Measurements from ENCODE around the gene SBSN. TPM values are rescaled to one million over a fixed set of nuclear protein-coding genes. Genes with fewer than 3 reads are reported as not detected.

The SBSN gene
- total and polyA plus RNA-seq, 10 of the 15 experiments (the other 5 are each of a cell fraction or from before 2014, with no cell fraction given), result 0.09 TPM; not detected in 9

DNA sequence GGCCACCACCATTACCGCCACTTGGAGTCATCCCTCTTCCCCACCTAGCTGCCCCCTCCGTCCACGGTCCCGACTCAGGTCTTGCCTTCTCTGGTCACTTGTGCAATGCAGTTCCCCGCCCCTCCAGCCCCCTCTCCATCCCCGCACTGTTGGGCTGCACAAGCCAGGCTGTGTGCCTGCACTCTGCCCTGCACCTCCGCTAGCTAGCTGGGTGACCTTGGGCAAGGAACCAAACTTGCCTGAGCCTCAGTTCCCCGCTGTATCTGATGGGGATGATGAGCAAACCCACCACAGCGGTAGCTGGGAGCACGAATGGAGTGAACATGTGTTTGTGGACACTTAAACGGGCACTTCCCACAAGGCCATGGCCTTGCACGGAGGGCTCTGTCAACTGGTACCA is 11.7 kb upstream of the SBSN start (continued):
- TF ChIP-seq, protein P1, sequence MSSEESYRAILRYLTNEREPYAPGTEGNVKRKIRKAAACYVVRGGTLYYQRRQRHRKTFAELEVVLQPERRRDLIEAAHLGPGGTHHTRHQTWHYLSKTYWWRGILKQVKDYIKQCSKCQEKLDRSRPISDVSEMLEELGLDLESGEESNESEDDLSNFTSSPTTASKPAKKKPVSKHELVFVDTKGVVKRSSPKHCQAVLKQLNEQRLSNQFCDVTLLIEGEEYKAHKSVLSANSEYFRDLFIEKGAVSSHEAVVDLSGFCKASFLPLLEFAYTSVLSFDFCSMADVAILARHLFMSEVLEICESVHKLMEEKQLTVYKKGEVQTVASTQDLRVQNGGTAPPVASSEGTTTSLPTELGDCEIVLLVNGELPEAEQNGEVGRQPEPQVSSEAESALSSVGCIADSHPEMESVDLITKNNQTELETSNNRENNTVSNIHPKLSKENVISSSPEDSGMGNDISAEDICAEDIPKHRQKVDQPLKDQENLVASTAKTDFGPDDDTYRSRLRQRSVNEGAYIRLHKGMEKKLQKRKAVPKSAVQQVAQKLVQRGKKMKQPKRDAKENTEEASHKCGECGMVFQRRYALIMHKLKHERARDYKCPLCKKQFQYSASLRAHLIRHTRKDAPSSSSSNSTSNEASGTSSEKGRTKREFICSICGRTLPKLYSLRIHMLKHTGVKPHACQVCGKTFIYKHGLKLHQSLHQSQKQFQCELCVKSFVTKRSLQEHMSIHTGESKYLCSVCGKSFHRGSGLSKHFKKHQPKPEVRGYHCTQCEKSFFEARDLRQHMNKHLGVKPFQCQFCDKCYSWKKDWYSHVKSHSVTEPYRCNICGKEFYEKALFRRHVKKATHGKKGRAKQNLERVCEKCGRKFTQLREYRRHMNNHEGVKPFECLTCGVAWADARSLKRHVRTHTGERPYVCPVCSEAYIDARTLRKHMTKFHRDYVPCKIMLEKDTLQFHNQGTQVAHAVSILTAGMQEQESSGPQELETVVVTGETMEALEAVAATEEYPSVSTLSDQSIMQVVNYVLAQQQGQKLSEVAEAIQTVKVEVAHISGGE (CRISPR knock-in tag; IDR thresholded peaks at IDR 0.05), result no peak
- TF ChIP-seq, protein P2, sequence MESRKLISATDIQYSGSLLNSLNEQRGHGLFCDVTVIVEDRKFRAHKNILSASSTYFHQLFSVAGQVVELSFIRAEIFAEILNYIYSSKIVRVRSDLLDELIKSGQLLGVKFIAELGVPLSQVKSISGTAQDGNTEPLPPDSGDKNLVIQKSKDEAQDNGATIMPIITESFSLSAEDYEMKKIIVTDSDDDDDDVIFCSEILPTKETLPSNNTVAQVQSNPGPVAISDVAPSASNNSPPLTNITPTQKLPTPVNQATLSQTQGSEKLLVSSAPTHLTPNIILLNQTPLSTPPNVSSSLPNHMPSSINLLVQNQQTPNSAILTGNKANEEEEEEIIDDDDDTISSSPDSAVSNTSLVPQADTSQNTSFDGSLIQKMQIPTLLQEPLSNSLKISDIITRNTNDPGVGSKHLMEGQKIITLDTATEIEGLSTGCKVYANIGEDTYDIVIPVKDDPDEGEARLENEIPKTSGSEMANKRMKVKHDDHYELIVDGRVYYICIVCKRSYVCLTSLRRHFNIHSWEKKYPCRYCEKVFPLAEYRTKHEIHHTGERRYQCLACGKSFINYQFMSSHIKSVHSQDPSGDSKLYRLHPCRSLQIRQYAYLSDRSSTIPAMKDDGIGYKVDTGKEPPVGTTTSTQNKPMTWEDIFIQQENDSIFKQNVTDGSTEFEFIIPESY (IDR thresholded peaks at IDR 0.05), result no peak

DNA sequence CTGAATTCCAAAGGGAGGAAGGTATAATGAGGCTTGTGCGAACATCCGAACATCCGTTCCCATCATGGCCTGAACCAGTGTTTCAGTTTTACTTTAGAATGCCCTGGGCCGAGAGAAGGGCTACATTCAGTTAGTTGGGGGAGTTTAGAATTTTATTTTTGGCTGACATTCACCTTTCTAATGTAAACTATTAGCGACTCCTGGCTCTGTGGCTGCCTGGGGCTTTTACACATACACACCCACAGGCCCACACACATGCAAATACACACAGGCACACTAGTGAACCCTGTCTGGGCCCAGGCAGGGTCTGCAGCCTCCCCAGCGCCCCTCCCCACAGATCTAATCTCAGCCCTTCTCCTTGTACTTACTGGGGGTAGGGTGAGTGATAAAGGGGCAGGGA is 11.2 kb upstream of the SBSN start:
- no TSS peak for BruUV-seq (replicated peaks)
- no peak for DNase-seq (ENCODE audit: low read depth, low spot score)
- Histone ChIP-seq H3K9ac (ENCODE audit: control insufficient read depth, insufficient read depth, low read length) (no peak overlapping the region), H3K4me1 (ENCODE audit: control insufficient read depth, insufficient read depth, low read length) (peaks cover 17% of the 10 kb centered on the region), H3K36me3 (ENCODE audit: control insufficient read depth in 2 of 2, insufficient read depth in 2 of 2, low read length in 1 of 2) (peaks cover 0 to 2% of the 10 kb centered on the region in 2 experiments; a peak in 2 of 4 replicates), H3K4me3 (no peak overlapping the region), H4K20me1 (ENCODE audit: control insufficient read depth, insufficient read depth) (no peaks in the 10 kb centered on the region), H3K27ac (ENCODE audit: control insufficient read depth, insufficient read depth) (no peak overlapping the region; the same call in 1 of the 2 replicates), H3K9me3 (replicated peaks; ENCODE audit: control insufficient read depth, insufficient read depth, low read length) (no peaks in the 10 kb centered on the region), H3K79me2 (ENCODE audit: control insufficient read depth, insufficient read depth, low read length) (peaks cover 2% of the 10 kb centered on the region), H3K27me3 (replicated peaks in 1 of 2; ENCODE audit: control insufficient read depth in 2 of 2, insufficient read depth in 2 of 2, low read length in 1 of 2) (no peaks in the 10 kb centered on the region), H3K4me2 (ENCODE audit: control insufficient read depth, insufficient read depth) (no peak overlapping the region; the same call in 1 of the 2 replicates), H2AFZ (ENCODE audit: control insufficient read depth, low read depth, low read length) (no peak overlapping the region)
- FAIRE-seq, result no peak
- ChIA-PET RAD21 (ENCODE audit: unreplicated experiment) (no interaction called here), CTCF (interaction anchor here (1.0 to 1.2 kb wide), 4 partner anchors 10 to 186 kb away, joined by 3 to 4 read pairs (median 3); no protein-coding TSS in a partner anchor), SMC1A (ENCODE audit: uncharacterized antibody, unreplicated experiment) (interaction anchor here (1.4 kb wide), 1 partner anchor 29 kb away, joined by 9 read pairs; no protein-coding TSS in a partner anchor), POLR2A (interaction anchor here (1.7 kb wide), 1 partner anchor 29 kb away, joined by 6 read pairs; no protein-coding TSS in a partner anchor)
- in situ Hi-C loops (cut with MboI), result no loop called here
- ATAC-seq, result peak; percentile 62
- 23% methylated on average over 6 of the region's 6 CpGs for WGBS (ENCODE audit: insufficient coverage, insufficient replicate concordance, low lambda C conversion rate, missing lambda C conversion rate)
- intact Hi-C loops (cut with micrococcal nuclease; ENCODE audit: unreplicated experiment), result no loop called here
- TF ChIP-seq ETV6 (conservative IDR thresholded peaks at IDR 0.05 in 1 of 2, IDR thresholded peaks at IDR 0.05 in 1 of 2; ENCODE audit: borderline replicate concordance in 1 of 2, low read depth in 1 of 2) (no peak), RUNX3 (IDR thresholded peaks at IDR 0.05; ENCODE audit: low read length) (peak; percentile 28; the same call in 1 of the 2 replicates), SPI1 (IDR thresholded peaks at IDR 0.05; ENCODE audit: borderline replicate concordance, insufficient read depth, low read depth, low read length) (no peak), EP300 (IDR thresholded peaks at IDR 0.05; ENCODE audit: borderline replicate concordance in 1 of 2, control insufficient read depth in 1 of 2, low read depth in 2 of 2, low read length in 2 of 2) (peak in 1 of 2 experiments; percentile 41; a peak in 1 of 4 replicates), GABPA (IDR thresholded peaks at IDR 0.05; ENCODE audit: low read depth) (no peak), STAT1 (conservative IDR thresholded peaks at IDR 0.05) (no peak), TCF7 (IDR thresholded peaks at IDR 0.05; ENCODE audit: borderline replicate concordance) (no peak), ZNF384 (IDR thresholded peaks at IDR 0.05; ENCODE audit: borderline replicate concordance, low read depth, low read length) (no peak), PAX8 (IDR thresholded peaks at IDR 0.05) (no peak), SRF (IDR thresholded peaks at IDR 0.05; ENCODE audit: low read depth in 2 of 2, low read length in 2 of 2) (no peak)
- TF ChIP-seq, protein P3, sequence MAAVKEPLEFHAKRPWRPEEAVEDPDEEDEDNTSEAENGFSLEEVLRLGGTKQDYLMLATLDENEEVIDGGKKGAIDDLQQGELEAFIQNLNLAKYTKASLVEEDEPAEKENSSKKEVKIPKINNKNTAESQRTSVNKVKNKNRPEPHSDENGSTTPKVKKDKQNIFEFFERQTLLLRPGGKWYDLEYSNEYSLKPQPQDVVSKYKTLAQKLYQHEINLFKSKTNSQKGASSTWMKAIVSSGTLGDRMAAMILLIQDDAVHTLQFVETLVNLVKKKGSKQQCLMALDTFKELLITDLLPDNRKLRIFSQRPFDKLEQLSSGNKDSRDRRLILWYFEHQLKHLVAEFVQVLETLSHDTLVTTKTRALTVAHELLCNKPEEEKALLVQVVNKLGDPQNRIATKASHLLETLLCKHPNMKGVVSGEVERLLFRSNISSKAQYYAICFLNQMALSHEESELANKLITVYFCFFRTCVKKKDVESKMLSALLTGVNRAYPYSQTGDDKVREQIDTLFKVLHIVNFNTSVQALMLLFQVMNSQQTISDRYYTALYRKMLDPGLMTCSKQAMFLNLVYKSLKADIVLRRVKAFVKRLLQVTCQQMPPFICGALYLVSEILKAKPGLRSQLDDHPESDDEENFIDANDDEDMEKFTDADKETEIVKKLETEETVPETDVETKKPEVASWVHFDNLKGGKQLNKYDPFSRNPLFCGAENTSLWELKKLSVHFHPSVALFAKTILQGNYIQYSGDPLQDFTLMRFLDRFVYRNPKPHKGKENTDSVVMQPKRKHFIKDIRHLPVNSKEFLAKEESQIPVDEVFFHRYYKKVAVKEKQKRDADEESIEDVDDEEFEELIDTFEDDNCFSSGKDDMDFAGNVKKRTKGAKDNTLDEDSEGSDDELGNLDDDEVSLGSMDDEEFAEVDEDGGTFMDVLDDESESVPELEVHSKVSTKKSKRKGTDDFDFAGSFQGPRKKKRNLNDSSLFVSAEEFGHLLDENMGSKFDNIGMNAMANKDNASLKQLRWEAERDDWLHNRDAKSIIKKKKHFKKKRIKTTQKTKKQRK (IDR thresholded peaks at IDR 0.05; ENCODE audit: low read depth, low read length), result no peak

Data from GM12878 (cell line).